ENCODE measurements around the gene MYO1A. TPM values are rescaled to one million over a fixed set of nuclear protein-coding genes. Genes with fewer than 3 reads are reported as not detected.
"Not testable (repeated sequence)": the region's sequence is repeated elsewhere in the genome, so short reads cannot be mapped to it uniquely, and the experiment has no call there.

The MYO1A gene
- total and polyA plus RNA-seq, 7 experiments from 2014 or later = 0.56 to 2.3 (median 1.8) TPM

GRCh38 chr12:56987011-56987410, 62.9 kb downstream of the MYO1A start:
- H3K36me3 ChIP-seq (ENCODE audit: control insufficient read depth in 2 of 3, insufficient read depth in 3 of 3, low read length in 3 of 3) = no peaks in the 10 kb centered on the region
- Mint-ChIP-seq H3K27me3 (peaks cover 0 to 6% (median 0%) of the 10 kb centered on the region in 5 donors), H3K4me1 (peaks cover 8 to 31% (median 23%) of the 10 kb centered on the region in 7 donors), H3K4me3 (peak overlapping the region in 5 of 10 donors; percentile 45 to 72 (median 55)), H3K36me3 (no peaks in the 10 kb centered on the region), H3K27ac (peak overlapping the region in 1 of 9 donors; percentile 21), H3K9me3 (no peaks in the 10 kb centered on the region)
- intact Hi-C loops (cut with micrococcal nuclease) = loop anchor here (1.0 to 2.0 kb wide), 3 partner anchors 147 to 474 kb away; no protein-coding TSS in a partner anchor
- ChIA-PET CTCF (interaction anchor here (1.0 to 3.9 kb wide), 6 partner anchors 12 to 229 kb away, joined by 3 to 44 read pairs (median 6); partner anchors contain the start of gene HSD17B6), POLR2A (no interaction called here)
- H3K4me3 ChIP-seq (ENCODE audit: low read length) = no peak overlapping the region
- H3K27ac ChIP-seq (ENCODE audit: low read depth, low read length) = no peak overlapping the region
- H3K9me3 ChIP-seq (ENCODE audit: control insufficient read depth in 2 of 3, low read length in 3 of 3) = no peaks in the 10 kb centered on the region
- H3K27me3 ChIP-seq (ENCODE audit: control insufficient read depth in 2 of 2, insufficient read depth in 2 of 2, low read length in 2 of 2) = no peaks in the 10 kb centered on the region
- ATAC-seq (no peak), DNase-seq (no peak)
- peaks cover 0 to 7% of the 10 kb centered on the region in 2 donors for H3K4me1 ChIP-seq (ENCODE audit: control insufficient read depth in 2 of 2, insufficient read depth in 2 of 2, low read length in 2 of 2)

GRCh38 chr12:56985714-56986113, 64.2 kb downstream of the MYO1A start:
- ATAC-seq; H3K27me3 Mint-ChIP-seq; H3K9me3 Mint-ChIP-seq; H3K36me3 ChIP-seq (ENCODE audit: control insufficient read depth in 2 of 3, insufficient read depth in 3 of 3, low read length in 3 of 3); POLR2A ChIA-PET; H3K27ac ChIP-seq (ENCODE audit: low read depth, low read length); DNase-seq; H3K4me3 Mint-ChIP-seq; H3K9me3 ChIP-seq (ENCODE audit: control insufficient read depth in 2 of 3, low read length in 3 of 3); H3K27ac Mint-ChIP-seq; H3K4me3 ChIP-seq (ENCODE audit: low read length); H3K36me3 Mint-ChIP-seq; H3K4me1 ChIP-seq (ENCODE audit: control insufficient read depth in 2 of 2, insufficient read depth in 2 of 2, low read length in 2 of 2); H3K27me3 ChIP-seq (ENCODE audit: control insufficient read depth in 2 of 2, insufficient read depth in 2 of 2, low read length in 2 of 2): not testable (repeated sequence)
- CTCF ChIA-PET = interaction anchor here (0.6 to 3.9 kb wide), 2 partner anchors 114 to 227 kb away, joined by 3 to 44 read pairs; no protein-coding TSS in a partner anchor
- H3K4me1 Mint-ChIP-seq = peaks cover 0 to 21% (median 10%) of the 10 kb centered on the region in 7 donors
- intact Hi-C loops (cut with micrococcal nuclease) = loop anchor here in 1 of 2 donors (2.0 kb wide), 1 partner anchor 473 kb away; no protein-coding TSS in a partner anchor

- Mint-ChIP-seq H3K36me3 (peaks cover 0 to 17% (median 0%) of the 10 kb centered on the region in 5 donors), H3K4me1 (peaks cover 0 to 15% (median 7%) of the 10 kb centered on the region in 7 donors), H3K27ac (no peak overlapping the region), H3K4me3 (no peak overlapping the region), H3K9me3 (no peaks in the 10 kb centered on the region), H3K27me3 (peaks cover 0 to 5% (median 0%) of the 10 kb centered on the region in 5 donors)
- intact Hi-C loops (cut with micrococcal nuclease) = no loop called here
- Histone ChIP-seq H3K36me3 (ENCODE audit: control insufficient read depth in 2 of 3, insufficient read depth in 3 of 3, low read length in 3 of 3) (no peaks in the 10 kb centered on the region), H3K4me1 (ENCODE audit: control insufficient read depth in 2 of 2, insufficient read depth in 2 of 2, low read length in 2 of 2) (peaks cover 0 to 7% of the 10 kb centered on the region in 2 donors), H3K4me3 (ENCODE audit: low read length) (no peak overlapping the region), H3K9me3 (ENCODE audit: control insufficient read depth in 2 of 3, low read length in 3 of 3) (no peaks in the 10 kb centered on the region), H3K27ac (ENCODE audit: low read depth, low read length) (no peak overlapping the region), H3K27me3 (ENCODE audit: control insufficient read depth in 2 of 2, insufficient read depth in 2 of 2, low read length in 2 of 2) (no peaks in the 10 kb centered on the region)
- ATAC-seq (no peak), DNase-seq (no peak)
- ChIA-PET POLR2A (no interaction called here), CTCF (no interaction called here)
These were observed 66.5 kb downstream of the MYO1A start for GRCh38 chr12:56983386-56983785.

- H3K4me3 Mint-ChIP-seq; H3K9me3 Mint-ChIP-seq; H3K27ac Mint-ChIP-seq; H3K4me1 ChIP-seq (ENCODE audit: control insufficient read depth in 2 of 2, insufficient read depth in 2 of 2, low read length in 2 of 2); intact Hi-C loops (cut with micrococcal nuclease); POLR2A ChIA-PET; H3K4me3 ChIP-seq (ENCODE audit: low read length); H3K36me3 ChIP-seq (ENCODE audit: control insufficient read depth in 2 of 3, insufficient read depth in 3 of 3, low read length in 3 of 3); DNase-seq; H3K9me3 ChIP-seq (ENCODE audit: control insufficient read depth in 2 of 3, low read length in 3 of 3); ATAC-seq; CTCF ChIA-PET; H3K27ac ChIP-seq (ENCODE audit: low read depth, low read length); H3K27me3 ChIP-seq (ENCODE audit: control insufficient read depth in 2 of 2, insufficient read depth in 2 of 2, low read length in 2 of 2); H3K27me3 Mint-ChIP-seq: not testable (repeated sequence)
- H3K36me3 Mint-ChIP-seq = peaks cover 0 to 17% (median 0%) of the 10 kb centered on the region in 5 donors
- H3K4me1 Mint-ChIP-seq = peaks cover 0 to 11% (median 7%) of the 10 kb centered on the region in 7 donors
These were observed 67.2 kb downstream of the MYO1A start for GRCh38 chr12:56982578-56983236.

- Mint-ChIP-seq H3K27ac (no peak overlapping the region), H3K4me3 (no peak overlapping the region), H3K27me3 (peaks cover 0 to 4% (median 0%) of the 10 kb centered on the region in 5 donors), H3K36me3 (peaks cover 0 to 17% (median 0%) of the 10 kb centered on the region in 5 donors), H3K4me1 (peaks cover 0 to 7% (median 0%) of the 10 kb centered on the region in 7 donors), H3K9me3 (peaks cover 0 to 6% (median 0%) of the 10 kb centered on the region in 11 donors)
- DNase-seq (no peak), ATAC-seq (no peak)
- Histone ChIP-seq H3K27ac (ENCODE audit: low read depth, low read length) (no peak overlapping the region), H3K4me3 (ENCODE audit: low read length) (no peak overlapping the region), H3K4me1 (ENCODE audit: control insufficient read depth in 2 of 2, insufficient read depth in 2 of 2, low read length in 2 of 2) (no peaks in the 10 kb centered on the region), H3K9me3 (ENCODE audit: control insufficient read depth in 2 of 3, low read length in 3 of 3) (no peaks in the 10 kb centered on the region), H3K27me3 (ENCODE audit: control insufficient read depth in 2 of 2, insufficient read depth in 2 of 2, low read length in 2 of 2) (no peaks in the 10 kb centered on the region), H3K36me3 (ENCODE audit: control insufficient read depth in 2 of 3, insufficient read depth in 3 of 3, low read length in 3 of 3) (no peaks in the 10 kb centered on the region)
- ChIA-PET POLR2A (no interaction called here), CTCF (interaction anchor here (0.6 to 1.0 kb wide), 2 partner anchors 15 to 301 kb away, joined by 3 to 5 read pairs; no protein-coding TSS in a partner anchor)
- intact Hi-C loops (cut with micrococcal nuclease) = no loop called here
These were observed 68.9 kb downstream of the MYO1A start for GRCh38 chr12:56980941-56981530.

- H3K36me3 ChIP-seq (ENCODE audit: control insufficient read depth in 2 of 3, insufficient read depth in 3 of 3, low read length in 3 of 3) = no peaks in the 10 kb centered on the region
- CTCF ChIA-PET = no interaction called here
- Mint-ChIP-seq H3K4me3 (no peak overlapping the region), H3K27me3 (peaks cover 0 to 4% (median 0%) of the 10 kb centered on the region in 5 donors), H3K27ac (peak overlapping the region in 1 of 9 donors; percentile 65), H3K9me3 (peaks cover 0 to 6% (median 0%) of the 10 kb centered on the region in 11 donors), H3K36me3 (peaks cover 0 to 17% (median 0%) of the 10 kb centered on the region in 5 donors), H3K4me1 (peaks cover 0 to 7% (median 0%) of the 10 kb centered on the region in 7 donors)
- intact Hi-C loops (cut with micrococcal nuclease) = no loop called here
- H3K27me3 ChIP-seq (ENCODE audit: control insufficient read depth in 2 of 2, insufficient read depth in 2 of 2, low read length in 2 of 2) = no peaks in the 10 kb centered on the region
- POLR2A ChIA-PET = no interaction called here
- ATAC-seq = no peak
- H3K27ac ChIP-seq (ENCODE audit: low read depth, low read length) = no peak overlapping the region
- H3K4me1 ChIP-seq (ENCODE audit: control insufficient read depth in 2 of 2, insufficient read depth in 2 of 2, low read length in 2 of 2) = no peaks in the 10 kb centered on the region
- H3K9me3 ChIP-seq (ENCODE audit: control insufficient read depth in 2 of 3, low read length in 3 of 3) = no peaks in the 10 kb centered on the region
- H3K4me3 ChIP-seq (ENCODE audit: low read length) = no peak overlapping the region
- no peak for DNase-seq
These were observed 69.7 kb downstream of the MYO1A start for GRCh38 chr12:56980268-56980667.
